Measurements from ENCODE around the gene RESP18.
"Not testable (repeated sequence)": the region's sequence is repeated elsewhere in the genome, so short reads cannot be mapped to it uniquely, and the experiment has no call there.

Gene RESP18

GRCh38 chr2:219331560-219332213 lies 857 bp downstream of the RESP18 start:
- no peak for TF ChIP-seq CTCF (IDR thresholded peaks at IDR 0.05; ENCODE audit: control extremely low read depth, extremely low read depth, low read depth, missing control alignments)
- POLR2A ChIA-PET = no interaction called here
- CTCF ChIA-PET = no interaction called here
- DNase-seq (ENCODE audit: extremely low spot score) = no peak

- CTCF ChIA-PET = interaction anchor here (1.6 kb wide), 1 partner anchor 208 kb away, joined by 3 read pairs; no protein-coding TSS in a partner anchor
- POLR2A ChIA-PET = no interaction called here
- DNase-seq (ENCODE audit: extremely low spot score) = no peak
- TF ChIP-seq CTCF (IDR thresholded peaks at IDR 0.05; ENCODE audit: control extremely low read depth, extremely low read depth, low read depth, missing control alignments) = no peak
Measured at GRCh38 chr2:219327719-219328118, 4.8 kb downstream of the RESP18 start.

- no peak for DNase-seq (ENCODE audit: extremely low spot score)
- CTCF ChIA-PET = no interaction called here
- no peak for TF ChIP-seq CTCF (IDR thresholded peaks at IDR 0.05; ENCODE audit: control extremely low read depth, extremely low read depth, low read depth, missing control alignments)
- POLR2A ChIA-PET = no interaction called here
Measured at GRCh38 chr2:219325657-219326315, 6.8 kb downstream of the RESP18 start.

GRCh38 chr2:219325136-219325535 lies 7.4 kb downstream of the RESP18 start:
- no peak for DNase-seq (ENCODE audit: extremely low spot score)
- no peak for TF ChIP-seq CTCF (IDR thresholded peaks at IDR 0.05; ENCODE audit: control extremely low read depth, extremely low read depth, low read depth, missing control alignments)
- ChIA-PET CTCF (no interaction called here), POLR2A (no interaction called here)

- DNase-seq (ENCODE audit: extremely low spot score) = no peak
- ChIA-PET POLR2A (no interaction called here), CTCF (interaction anchor here (0.7 kb wide), 1 partner anchor 24 kb away, joined by 3 read pairs; no protein-coding TSS in a partner anchor)
- TF ChIP-seq CTCF (IDR thresholded peaks at IDR 0.05; ENCODE audit: control extremely low read depth, extremely low read depth, low read depth, missing control alignments) = no peak
Measured at GRCh38 chr2:219323434-219323833, 9.1 kb downstream of the RESP18 start.

GRCh38 chr2:219314804-219315468 lies 17.6 kb downstream of the RESP18 start:
- no peak for DNase-seq (ENCODE audit: extremely low spot score)
- ChIA-PET CTCF (interaction anchor here (0.8 to 1.9 kb wide), 2 partner anchors 36 to 307 kb away, joined by 3 to 4 read pairs; no protein-coding TSS in a partner anchor), POLR2A (no interaction called here)
- TF ChIP-seq CTCF (IDR thresholded peaks at IDR 0.05; ENCODE audit: control extremely low read depth, extremely low read depth, low read depth, missing control alignments) = no peak

GRCh38 chr2:219312683-219313263 lies 19.8 kb downstream of the RESP18 start:
- DNase-seq (ENCODE audit: extremely low spot score); POLR2A ChIA-PET: not testable (repeated sequence)
- CTCF ChIA-PET = interaction anchor here (1.1 to 3.4 kb wide), 4 partner anchors 12 to 158 kb away, joined by 3 to 28 read pairs (median 6); no protein-coding TSS in a partner anchor

All from GM10248 (cell line).